Skeletal muscle satellite cell (primary cell): ENCODE results near the gene DPH5.
"Not testable (repeated sequence)": the region's sequence is repeated elsewhere in the genome, so short reads cannot be mapped to it uniquely, and the experiment has no call there.

Source experiments
- H3K27me3 ChIP-seq: 2 replicates; pipeline ENCODE4 v1.7.0; 2013; ENCODE audit warnings: low read length; ENCODE audit not compliant: control insufficient read depth, insufficient read depth
- H3K36me3 ChIP-seq: 2 replicates; pipeline ENCODE4 v1.7.0; 2013; ENCODE audit warnings: mild to moderate bottlenecking, control low read depth, low read length; ENCODE audit not compliant: insufficient read depth
- H3K4me1 ChIP-seq: 2 replicates; pipeline ENCODE4 v1.7.0; 2013; ENCODE audit warnings: low read length; ENCODE audit not compliant: control insufficient read depth, insufficient read depth
- H3K4me2 ChIP-seq: 2 replicates; pipeline ENCODE4 v1.7.0; 2013; ENCODE audit warnings: mild to moderate bottlenecking, low read length
- H3K4me3 ChIP-seq: 2 replicates; pipeline ENCODE4 v1.7.0; 2013; ENCODE audit warnings: low read length
- H3K9ac ChIP-seq: 2 replicates; pipeline ENCODE4 v1.7.0; 2013; ENCODE audit warnings: mild to moderate bottlenecking, low read depth, low read length, moderate library complexity
- H3K9me3 ChIP-seq: replicated peaks from 2 replicates; pipeline ENCODE4 v1.7.0; 2013; ENCODE audit warnings: mild to moderate bottlenecking, control low read depth, low read length

The DPH5 gene

GRCh38 chr1:101051688-101052638, 26.4 kb upstream of the DPH5 start:
- Histone ChIP-seq H3K4me2 (no peak overlapping the region), H3K36me3 (peaks cover 3% of the 10 kb centered on the region), H3K9ac (no peak overlapping the region), H3K4me1 (no peaks in the 10 kb centered on the region), H3K9me3 (no peaks in the 10 kb centered on the region), H3K27me3 (no peaks in the 10 kb centered on the region), H3K4me3 (no peak overlapping the region)

GRCh38 chr1:101050869-101051268, 25.3 kb upstream of the DPH5 start:
- no peak overlapping the region for H3K9ac ChIP-seq
- no peaks in the 10 kb centered on the region for H3K27me3 ChIP-seq
- H3K4me2 ChIP-seq: no peak overlapping the region
- H3K36me3 ChIP-seq: peaks cover 3% of the 10 kb centered on the region
- H3K4me3 ChIP-seq: no peak overlapping the region
- H3K4me1 ChIP-seq: no peaks in the 10 kb centered on the region
- no peaks in the 10 kb centered on the region for H3K9me3 ChIP-seq

GRCh38 chr1:101044749-101045148, 19.2 kb upstream of the DPH5 start:
- Histone ChIP-seq H3K4me2 (no peak overlapping the region), H3K27me3 (no peaks in the 10 kb centered on the region), H3K9ac (no peak overlapping the region), H3K9me3 (no peaks in the 10 kb centered on the region), H3K36me3 (peaks cover 3% of the 10 kb centered on the region), H3K4me1 (peaks cover 8% of the 10 kb centered on the region), H3K4me3 (no peak overlapping the region)

GRCh38 chr1:101044259-101044658, 18.7 kb upstream of the DPH5 start:
- H3K4me2 ChIP-seq: no peak overlapping the region
- peaks cover 3% of the 10 kb centered on the region for H3K36me3 ChIP-seq
- no peak overlapping the region for H3K9ac ChIP-seq
- H3K4me3 ChIP-seq: no peak overlapping the region
- H3K9me3 ChIP-seq: no peaks in the 10 kb centered on the region
- peaks cover 8% of the 10 kb centered on the region for H3K4me1 ChIP-seq
- no peaks in the 10 kb centered on the region for H3K27me3 ChIP-seq

GRCh38 chr1:101043776-101044175, 18.2 kb upstream of the DPH5 start:
- Histone ChIP-seq H3K4me2 (no peak overlapping the region), H3K27me3 (no peaks in the 10 kb centered on the region), H3K9ac (no peak overlapping the region), H3K9me3 (no peaks in the 10 kb centered on the region), H3K4me1 (peaks cover 8% of the 10 kb centered on the region), H3K36me3 (peaks cover 3% of the 10 kb centered on the region), H3K4me3 (no peak overlapping the region)

- Histone ChIP-seq H3K4me3 (no peak overlapping the region), H3K36me3 (no peaks in the 10 kb centered on the region), H3K9ac (no peak overlapping the region), H3K9me3 (no peaks in the 10 kb centered on the region), H3K27me3 (no peaks in the 10 kb centered on the region), H3K4me2 (no peak overlapping the region), H3K4me1 (peaks cover 8% of the 10 kb centered on the region)
Observed at GRCh38 chr1:101041300-101041699, 15.7 kb upstream of the DPH5 start.

- no peaks in the 10 kb centered on the region for H3K36me3 ChIP-seq
- H3K27me3 ChIP-seq: no peaks in the 10 kb centered on the region
- H3K4me2 ChIP-seq: no peak overlapping the region
- no peak overlapping the region for H3K4me3 ChIP-seq
- H3K9me3 ChIP-seq: no peaks in the 10 kb centered on the region
- H3K4me1 ChIP-seq: peaks cover 8% of the 10 kb centered on the region
- no peak overlapping the region for H3K9ac ChIP-seq
Observed at GRCh38 chr1:101040666-101041065, 15.1 kb upstream of the DPH5 start.

- no peaks in the 10 kb centered on the region for H3K27me3 ChIP-seq
- no peaks in the 10 kb centered on the region for H3K36me3 ChIP-seq
- H3K4me3 ChIP-seq: no peak overlapping the region
- H3K9me3 ChIP-seq: no peaks in the 10 kb centered on the region
- H3K9ac ChIP-seq: no peak overlapping the region
- peaks cover 8% of the 10 kb centered on the region for H3K4me1 ChIP-seq
- no peak overlapping the region for H3K4me2 ChIP-seq
Observed at GRCh38 chr1:101039245-101039644, 13.7 kb upstream of the DPH5 start.

GRCh38 chr1:101037316-101037715, 11.7 kb upstream of the DPH5 start:
- H3K9me3 ChIP-seq: no peaks in the 10 kb centered on the region
- H3K36me3 ChIP-seq: no peaks in the 10 kb centered on the region

GRCh38 chr1:101033017-101033416, 7.4 kb upstream of the DPH5 start:
- no peak overlapping the region for H3K9ac ChIP-seq
- no peaks in the 10 kb centered on the region for H3K9me3 ChIP-seq
- H3K36me3 ChIP-seq: no peaks in the 10 kb centered on the region
- H3K4me1 ChIP-seq: no peaks in the 10 kb centered on the region
- H3K4me3 ChIP-seq: no peak overlapping the region
- no peak overlapping the region for H3K4me2 ChIP-seq
- no peaks in the 10 kb centered on the region for H3K27me3 ChIP-seq

More at GRCh38 chr1:101037316-101037715, 11.7 kb upstream of the DPH5 start:
- no peaks in the 10 kb centered on the region for H3K4me1 ChIP-seq
- no peaks in the 10 kb centered on the region for H3K27me3 ChIP-seq
- H3K4me3 ChIP-seq: no peak overlapping the region
- H3K9ac ChIP-seq: no peak overlapping the region
- no peak overlapping the region for H3K4me2 ChIP-seq

GRCh38 chr1:101032129-101032528, 6.5 kb upstream of the DPH5 start:
- H3K9ac ChIP-seq, H3K27me3 ChIP-seq, H3K4me2 ChIP-seq, H3K36me3 ChIP-seq, H3K9me3 ChIP-seq, H3K4me1 ChIP-seq, H3K4me3 ChIP-seq: not testable (repeated sequence)

GRCh38 chr1:101030881-101031280, 5.3 kb upstream of the DPH5 start:
- H3K9me3 ChIP-seq: no peaks in the 10 kb centered on the region
- H3K4me3 ChIP-seq: no peak overlapping the region
- no peaks in the 10 kb centered on the region for H3K4me1 ChIP-seq
- H3K9ac ChIP-seq: no peak overlapping the region
- no peaks in the 10 kb centered on the region for H3K27me3 ChIP-seq
- no peaks in the 10 kb centered on the region for H3K36me3 ChIP-seq
- H3K4me2 ChIP-seq: no peak overlapping the region
